ENCODE results near the gene ADAMTS13. TPM values are rescaled to one million over a fixed set of nuclear protein-coding genes. Genes with fewer than 3 reads are reported as not detected.

The ADAMTS13 gene
- total and polyA plus RNA-seq, 9 of the 15 experiments (the other 6 are each of a cell fraction or from before 2014, with no cell fraction given) = 0.03 to 0.20 (median 0.04) TPM; not detected in 4

DNA sequence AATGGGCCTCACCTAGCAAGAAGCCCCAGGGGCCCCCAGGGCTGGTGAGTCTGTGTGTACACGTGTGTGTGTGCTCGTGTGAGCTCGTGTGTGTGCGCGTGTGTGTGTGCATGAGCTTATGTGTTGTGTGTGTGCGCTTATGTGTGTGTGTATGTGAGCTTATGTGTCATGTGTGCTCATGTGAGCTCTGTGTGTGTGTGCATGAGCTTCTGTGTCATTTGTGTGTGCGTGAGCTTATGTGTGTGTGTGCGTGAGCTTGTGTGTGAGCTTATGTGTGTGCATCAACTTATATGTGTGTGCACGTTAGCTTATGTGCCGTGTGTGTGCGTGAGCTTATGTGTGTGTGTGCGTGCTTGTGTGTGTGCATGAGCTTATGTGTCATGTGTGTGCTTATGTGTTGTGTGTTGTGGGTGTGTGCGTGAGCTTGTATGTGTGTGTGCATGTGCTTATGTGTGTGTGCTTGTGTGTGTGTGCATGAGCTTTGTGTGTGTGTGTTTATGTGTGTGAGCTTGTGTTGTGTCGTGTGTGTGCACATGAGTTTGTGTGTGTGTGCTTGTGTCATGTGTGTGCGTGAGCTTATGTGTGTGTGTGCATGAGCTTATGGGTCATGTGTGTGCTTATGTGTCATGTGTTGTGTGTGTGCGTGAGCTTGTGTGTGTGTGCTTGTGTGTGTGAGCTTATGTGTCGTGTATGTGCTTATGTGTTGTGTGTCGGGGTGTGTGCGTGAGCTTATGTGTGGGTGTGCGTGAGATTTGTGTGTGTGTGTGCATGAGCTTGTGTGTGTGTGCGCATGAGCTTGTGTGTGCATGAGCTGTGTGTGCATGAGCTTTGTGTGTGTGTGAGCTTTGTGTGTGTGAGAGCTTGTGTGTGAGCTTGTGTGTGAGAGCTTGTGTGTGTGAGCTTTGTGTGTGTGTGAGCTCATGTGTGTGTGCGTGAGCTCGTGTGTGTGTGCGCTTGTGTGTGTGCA lies 73.4 kb downstream of the ADAMTS13 start (continued):
- TF ChIP-seq, protein P1, sequence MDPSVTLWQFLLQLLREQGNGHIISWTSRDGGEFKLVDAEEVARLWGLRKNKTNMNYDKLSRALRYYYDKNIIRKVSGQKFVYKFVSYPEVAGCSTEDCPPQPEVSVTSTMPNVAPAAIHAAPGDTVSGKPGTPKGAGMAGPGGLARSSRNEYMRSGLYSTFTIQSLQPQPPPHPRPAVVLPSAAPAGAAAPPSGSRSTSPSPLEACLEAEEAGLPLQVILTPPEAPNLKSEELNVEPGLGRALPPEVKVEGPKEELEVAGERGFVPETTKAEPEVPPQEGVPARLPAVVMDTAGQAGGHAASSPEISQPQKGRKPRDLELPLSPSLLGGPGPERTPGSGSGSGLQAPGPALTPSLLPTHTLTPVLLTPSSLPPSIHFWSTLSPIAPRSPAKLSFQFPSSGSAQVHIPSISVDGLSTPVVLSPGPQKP (CRISPR knock-in tag; IDR thresholded peaks at IDR 0.05) = 0 out of 2 replicates have a peak, but pooled peaks have one; percentile 16
- no peak for TF ChIP-seq FOXA3 (CRISPR knock-in tag; conservative IDR thresholded peaks at IDR 0.05 in 1 of 2, IDR thresholded peaks at IDR 0.05 in 1 of 2)
- no peak for TF ChIP-seq SIRT6 (IDR thresholded peaks at IDR 0.05; ENCODE audit: low read depth, low read length)
- TF ChIP-seq ZNF584 (CRISPR knock-in tag; IDR thresholded peaks at IDR 0.05; ENCODE audit: low read depth) = no peak
- TF ChIP-seq HNRNPL (IDR thresholded peaks at IDR 0.05; ENCODE audit: low read depth, low read length) = no peak
- TF ChIP-seq ZNF133 (CRISPR knock-in tag; IDR thresholded peaks at IDR 0.05) = no peak
- TF ChIP-seq, protein P2, sequence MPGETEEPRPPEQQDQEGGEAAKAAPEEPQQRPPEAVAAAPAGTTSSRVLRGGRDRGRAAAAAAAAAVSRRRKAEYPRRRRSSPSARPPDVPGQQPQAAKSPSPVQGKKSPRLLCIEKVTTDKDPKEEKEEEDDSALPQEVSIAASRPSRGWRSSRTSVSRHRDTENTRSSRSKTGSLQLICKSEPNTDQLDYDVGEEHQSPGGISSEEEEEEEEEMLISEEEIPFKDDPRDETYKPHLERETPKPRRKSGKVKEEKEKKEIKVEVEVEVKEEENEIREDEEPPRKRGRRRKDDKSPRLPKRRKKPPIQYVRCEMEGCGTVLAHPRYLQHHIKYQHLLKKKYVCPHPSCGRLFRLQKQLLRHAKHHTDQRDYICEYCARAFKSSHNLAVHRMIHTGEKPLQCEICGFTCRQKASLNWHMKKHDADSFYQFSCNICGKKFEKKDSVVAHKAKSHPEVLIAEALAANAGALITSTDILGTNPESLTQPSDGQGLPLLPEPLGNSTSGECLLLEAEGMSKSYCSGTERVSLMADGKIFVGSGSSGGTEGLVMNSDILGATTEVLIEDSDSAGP (CRISPR knock-in tag; IDR thresholded peaks at IDR 0.05) = no peak
- no peak for TF ChIP-seq KLF6 (CRISPR knock-in tag; IDR thresholded peaks at IDR 0.05; ENCODE audit: borderline replicate concordance)
- TF ChIP-seq, protein P3, sequence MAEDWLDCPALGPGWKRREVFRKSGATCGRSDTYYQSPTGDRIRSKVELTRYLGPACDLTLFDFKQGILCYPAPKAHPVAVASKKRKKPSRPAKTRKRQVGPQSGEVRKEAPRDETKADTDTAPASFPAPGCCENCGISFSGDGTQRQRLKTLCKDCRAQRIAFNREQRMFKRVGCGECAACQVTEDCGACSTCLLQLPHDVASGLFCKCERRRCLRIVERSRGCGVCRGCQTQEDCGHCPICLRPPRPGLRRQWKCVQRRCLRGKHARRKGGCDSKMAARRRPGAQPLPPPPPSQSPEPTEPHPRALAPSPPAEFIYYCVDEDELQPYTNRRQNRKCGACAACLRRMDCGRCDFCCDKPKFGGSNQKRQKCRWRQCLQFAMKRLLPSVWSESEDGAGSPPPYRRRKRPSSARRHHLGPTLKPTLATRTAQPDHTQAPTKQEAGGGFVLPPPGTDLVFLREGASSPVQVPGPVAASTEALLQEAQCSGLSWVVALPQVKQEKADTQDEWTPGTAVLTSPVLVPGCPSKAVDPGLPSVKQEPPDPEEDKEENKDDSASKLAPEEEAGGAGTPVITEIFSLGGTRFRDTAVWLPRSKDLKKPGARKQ (CRISPR knock-in tag; IDR thresholded peaks at IDR 0.05) = no peak
- TF ChIP-seq FOS (IDR thresholded peaks at IDR 0.05; ENCODE audit: extremely low read depth, insufficient read length) = no peak
- TF ChIP-seq, protein P4, sequence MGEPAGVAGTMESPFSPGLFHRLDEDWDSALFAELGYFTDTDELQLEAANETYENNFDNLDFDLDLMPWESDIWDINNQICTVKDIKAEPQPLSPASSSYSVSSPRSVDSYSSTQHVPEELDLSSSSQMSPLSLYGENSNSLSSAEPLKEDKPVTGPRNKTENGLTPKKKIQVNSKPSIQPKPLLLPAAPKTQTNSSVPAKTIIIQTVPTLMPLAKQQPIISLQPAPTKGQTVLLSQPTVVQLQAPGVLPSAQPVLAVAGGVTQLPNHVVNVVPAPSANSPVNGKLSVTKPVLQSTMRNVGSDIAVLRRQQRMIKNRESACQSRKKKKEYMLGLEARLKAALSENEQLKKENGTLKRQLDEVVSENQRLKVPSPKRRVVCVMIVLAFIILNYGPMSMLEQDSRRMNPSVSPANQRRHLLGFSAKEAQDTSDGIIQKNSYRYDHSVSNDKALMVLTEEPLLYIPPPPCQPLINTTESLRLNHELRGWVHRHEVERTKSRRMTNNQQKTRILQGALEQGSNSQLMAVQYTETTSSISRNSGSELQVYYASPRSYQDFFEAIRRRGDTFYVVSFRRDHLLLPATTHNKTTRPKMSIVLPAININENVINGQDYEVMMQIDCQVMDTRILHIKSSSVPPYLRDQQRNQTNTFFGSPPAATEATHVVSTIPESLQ (CRISPR knock-in tag; IDR thresholded peaks at IDR 0.05) = no peak
- TF ChIP-seq, protein P5, sequence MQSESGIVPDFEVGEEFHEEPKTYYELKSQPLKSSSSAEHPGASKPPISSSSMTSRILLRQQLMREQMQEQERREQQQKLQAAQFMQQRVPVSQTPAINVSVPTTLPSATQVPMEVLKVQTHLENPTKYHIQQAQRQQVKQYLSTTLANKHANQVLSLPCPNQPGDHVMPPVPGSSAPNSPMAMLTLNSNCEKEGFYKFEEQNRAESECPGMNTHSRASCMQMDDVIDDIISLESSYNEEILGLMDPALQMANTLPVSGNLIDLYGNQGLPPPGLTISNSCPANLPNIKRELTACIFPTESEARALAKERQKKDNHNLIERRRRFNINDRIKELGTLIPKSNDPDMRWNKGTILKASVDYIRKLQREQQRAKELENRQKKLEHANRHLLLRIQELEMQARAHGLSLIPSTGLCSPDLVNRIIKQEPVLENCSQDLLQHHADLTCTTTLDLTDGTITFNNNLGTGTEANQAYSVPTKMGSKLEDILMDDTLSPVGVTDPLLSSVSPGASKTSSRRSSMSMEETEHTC (IDR thresholded peaks at IDR 0.05) = no peak
